Erythroblast (primary cell): Measurements from ENCODE around the gene PLCL2.

Experiments
- GATA1 ChIP-seq: IDR thresholded peaks from 2 replicates; pipeline ENCODE4 v1.6.1; 2011; ENCODE audit warnings: low read depth, mild to moderate bottlenecking, control low read depth, low read length, moderate library complexity
- POLR2A ChIP-seq: IDR thresholded peaks from 2 replicates; pipeline ENCODE4 v1.6.1; 2011; ENCODE audit warnings: mild to moderate bottlenecking, low read length

DNA sequence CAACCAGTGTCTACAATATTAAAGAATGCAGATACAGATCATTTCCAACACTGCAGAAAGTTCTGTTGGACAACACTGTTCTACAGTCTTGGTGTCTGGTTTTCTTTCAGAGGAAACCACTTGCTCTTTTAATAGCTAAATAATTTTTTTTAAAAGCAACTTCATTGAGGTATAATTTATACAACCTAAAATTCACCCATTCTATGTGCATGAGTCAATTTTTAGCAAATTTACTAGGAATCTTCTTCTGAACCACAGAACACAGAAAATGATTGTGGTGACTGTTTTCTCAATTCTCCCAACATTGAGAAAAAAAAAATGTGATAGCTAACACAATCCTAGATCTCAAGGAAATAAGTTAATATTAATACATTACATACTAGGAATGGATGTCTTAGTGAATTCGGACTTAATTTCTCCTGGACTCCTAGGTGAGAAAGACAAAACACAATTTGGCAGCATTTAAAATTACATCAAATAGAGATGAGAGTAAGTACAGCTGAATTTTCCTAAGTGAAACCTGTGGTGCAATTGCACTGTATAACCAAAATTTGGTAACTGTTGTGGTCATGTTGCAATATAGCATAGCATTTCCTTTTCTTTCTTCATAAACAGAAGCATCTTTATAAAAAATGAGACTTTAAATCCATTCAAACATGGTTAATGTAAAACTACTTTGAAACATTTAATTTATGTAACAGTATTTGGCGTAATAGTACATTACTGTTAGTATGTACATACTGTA lies 15.3 kb upstream of the PLCL2 start:
- TF ChIP-seq POLR2A (no peak), GATA1 (no peak)
